Effector memory CD8-positive, alpha-beta T cell (primary cell): ENCODE results near the gene NR1I3.

Source experiments
- ATAC-seq: fragments of 150-1000 bp; cut with Tn5 transposase; replicated peaks from 2 replicates; pipeline ENCODE4 v1.10.0; 2021; ENCODE audit warnings: mild to moderate bottlenecking, moderate library complexity
- DNase-seq, 3 experiments: peaks; one replicate each; pipeline ENCODE4 v3.0.0; 2021
- H3K27ac Mint-ChIP-seq, 2 donors: one replicate each; pipeline ENCODE4 v1.8.0; 2022; ENCODE audit warnings: mild to moderate bottlenecking in 2 of 2, mixed read lengths in 2 of 2, moderate library complexity in 2 of 2
- H3K27me3 Mint-ChIP-seq, 2 donors: one replicate each; pipeline ENCODE4 v1.8.0; 2022; ENCODE audit warnings: mixed read lengths in 2 of 2
- H3K36me3 Mint-ChIP-seq: one replicate; pipeline ENCODE4 v1.8.0; 2022; ENCODE audit warnings: mild to moderate bottlenecking, moderate library complexity, mixed read lengths; ENCODE audit not compliant: insufficient read depth
- H3K4me1 Mint-ChIP-seq, 2 donors: one replicate each; pipeline ENCODE4 v1.8.0; 2022; ENCODE audit warnings: low read depth in 2 of 2, mixed read lengths in 2 of 2
- H3K4me3 Mint-ChIP-seq, 2 donors: one replicate each; pipeline ENCODE4 v1.8.0; 2022; ENCODE audit warnings: mild to moderate bottlenecking in 2 of 2, mixed read lengths in 2 of 2, moderate library complexity in 2 of 2
- H3K9me3 Mint-ChIP-seq, 2 donors: one replicate each; pipeline ENCODE4 v1.8.0; 2022; ENCODE audit warnings: mixed read lengths in 2 of 2

The NR1I3 gene

DNA sequence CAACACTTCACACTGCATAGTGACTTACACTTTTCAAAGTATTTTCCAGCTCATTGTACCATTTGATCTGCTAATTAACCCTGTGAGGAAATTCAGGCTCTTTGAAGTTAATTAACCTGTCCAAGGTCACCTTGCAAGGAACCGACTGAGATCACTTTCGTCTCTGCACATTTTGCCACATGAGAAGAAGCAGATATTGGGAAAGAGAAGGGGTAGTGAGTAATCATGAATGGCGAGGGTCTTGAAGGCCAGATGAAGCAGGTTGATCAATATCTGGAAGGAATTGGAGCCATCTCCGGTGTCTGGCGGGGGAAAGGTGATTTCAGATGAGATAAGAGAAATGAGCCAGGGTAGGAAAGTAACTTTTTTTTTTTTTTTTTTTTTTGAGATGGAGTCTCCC lies 18.0 kb downstream of the NR1I3 start:
- ATAC-seq: no peak
- no peak for DNase-seq
- Mint-ChIP-seq H3K27me3 (peaks cover 0 to 10% of the 10 kb centered on the region in 2 donors), H3K4me3 (no peak overlapping the region), H3K4me1 (peaks cover 17 to 32% of the 10 kb centered on the region in 2 donors), H3K27ac (no peak overlapping the region), H3K9me3 (no peaks in the 10 kb centered on the region), H3K36me3 (no peaks in the 10 kb centered on the region)

DNA sequence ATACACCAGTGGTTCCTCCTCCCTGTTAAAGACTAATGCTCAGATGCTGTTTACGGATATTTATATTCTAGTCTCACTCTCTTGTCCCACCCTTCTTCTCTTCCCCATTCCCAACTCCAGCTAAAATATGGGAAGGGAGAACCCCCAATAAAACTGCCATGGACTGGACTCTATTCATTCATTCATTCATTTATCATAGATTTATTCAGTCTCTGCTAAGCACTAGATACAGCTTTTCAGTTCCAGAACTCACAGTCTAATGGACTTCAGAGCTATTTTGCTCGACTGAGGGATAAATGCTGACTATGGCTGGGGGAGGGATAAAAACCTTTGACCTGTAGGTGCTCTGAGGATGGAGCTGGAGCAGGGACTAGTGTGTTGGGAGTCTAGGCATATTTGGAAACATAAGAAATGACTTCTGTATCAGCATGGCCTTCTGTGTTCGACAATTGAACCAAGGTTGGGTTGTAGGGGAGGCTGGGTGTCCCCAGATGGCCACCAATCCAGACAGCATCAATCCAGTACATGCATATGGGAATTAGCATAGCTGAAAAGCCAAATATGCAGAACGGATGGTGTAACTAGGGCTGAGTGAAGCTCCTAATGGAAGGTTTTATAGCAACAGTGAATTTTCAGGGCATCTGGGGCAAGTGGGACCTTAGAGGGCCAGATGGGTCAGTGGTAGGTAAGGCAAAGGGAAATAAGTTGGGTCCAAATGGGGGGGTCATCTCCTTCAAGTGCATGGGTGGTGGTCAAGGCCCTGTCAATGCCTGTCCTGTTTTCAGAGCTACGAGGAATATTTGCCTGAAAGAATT lies 18.7 kb downstream of the NR1I3 start:
- ATAC-seq (no peak), DNase-seq (no peak)
- H3K27ac Mint-ChIP-seq: peak overlapping the region in 1 of 2 donors; percentile 79
- H3K4me1 Mint-ChIP-seq: peaks cover 18 to 32% of the 10 kb centered on the region in 2 donors
- peaks cover 0 to 10% of the 10 kb centered on the region in 2 donors for H3K27me3 Mint-ChIP-seq
- H3K36me3 Mint-ChIP-seq: peaks cover 6% of the 10 kb centered on the region
- no peak overlapping the region for H3K4me3 Mint-ChIP-seq
- H3K9me3 Mint-ChIP-seq: no peaks in the 10 kb centered on the region

DNA sequence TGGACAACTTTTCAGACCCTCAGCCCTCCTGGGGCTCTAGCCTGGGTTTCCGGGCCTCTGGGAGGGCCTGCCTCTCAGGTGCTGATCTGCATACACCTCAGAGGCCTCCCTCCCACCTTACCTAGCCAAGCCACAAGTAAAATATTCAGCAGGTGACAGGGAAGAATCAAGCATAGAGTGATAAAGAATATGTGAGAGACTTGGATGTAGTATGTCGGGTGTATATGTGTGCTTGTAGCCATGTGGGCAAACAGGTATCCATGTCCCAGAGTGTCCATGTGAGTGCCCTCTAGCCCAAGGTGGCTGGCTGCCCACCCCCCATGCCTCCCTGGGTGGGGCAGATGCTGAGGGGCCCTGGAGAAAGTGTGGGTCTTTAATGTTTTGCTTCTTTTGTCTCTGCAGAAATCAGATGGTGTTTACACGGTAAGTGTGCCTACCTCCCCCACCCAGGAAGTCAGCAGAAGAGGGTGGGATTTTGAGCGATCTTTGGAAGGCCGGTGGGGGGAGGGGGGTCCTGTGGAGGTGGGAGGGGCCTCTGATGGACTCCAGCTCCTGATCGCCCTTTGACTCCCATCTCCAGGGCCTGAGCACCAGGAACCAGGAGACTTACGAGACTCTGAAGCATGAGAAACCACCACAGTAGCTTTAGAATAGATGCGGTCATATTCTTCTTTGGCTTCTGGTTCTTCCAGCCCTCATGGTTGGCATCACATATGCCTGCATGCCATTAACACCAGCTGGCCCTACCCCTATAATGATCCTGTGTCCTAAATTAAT lies 19.5 kb downstream of the NR1I3 start:
- H3K4me3 Mint-ChIP-seq: no peak overlapping the region
- H3K9me3 Mint-ChIP-seq: no peaks in the 10 kb centered on the region
- H3K27me3 Mint-ChIP-seq: peaks cover 0 to 10% of the 10 kb centered on the region in 2 donors
- peak overlapping the region; percentile 79 to 80 for H3K27ac Mint-ChIP-seq
- H3K4me1 Mint-ChIP-seq: peaks cover 18 to 27% of the 10 kb centered on the region in 2 donors
- ATAC-seq (no peak), DNase-seq (no peak)
- peaks cover 14% of the 10 kb centered on the region for H3K36me3 Mint-ChIP-seq

DNA sequence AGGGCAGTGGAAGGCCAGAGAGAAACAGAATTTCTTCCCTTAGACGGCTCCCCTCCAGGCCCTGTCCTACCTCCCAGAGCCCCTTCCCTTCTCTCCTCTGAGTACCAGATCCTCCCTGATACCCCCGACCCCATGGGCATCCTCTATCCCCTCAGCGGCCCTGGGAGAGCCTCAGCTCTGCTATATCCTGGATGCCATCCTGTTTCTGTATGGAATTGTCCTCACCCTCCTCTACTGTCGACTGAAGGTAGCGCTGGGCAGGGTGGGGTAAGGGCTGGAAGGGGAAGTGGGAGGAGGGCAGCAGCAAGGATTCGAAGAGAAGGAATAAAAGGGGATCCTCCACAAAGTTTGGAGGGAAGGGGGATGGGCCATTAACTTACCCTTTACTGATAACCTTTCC lies 20.2 kb downstream of the NR1I3 start:
- ATAC-seq: no peak
- H3K4me3 Mint-ChIP-seq: no peak overlapping the region
- peaks cover 20% of the 10 kb centered on the region for H3K36me3 Mint-ChIP-seq

DNA sequence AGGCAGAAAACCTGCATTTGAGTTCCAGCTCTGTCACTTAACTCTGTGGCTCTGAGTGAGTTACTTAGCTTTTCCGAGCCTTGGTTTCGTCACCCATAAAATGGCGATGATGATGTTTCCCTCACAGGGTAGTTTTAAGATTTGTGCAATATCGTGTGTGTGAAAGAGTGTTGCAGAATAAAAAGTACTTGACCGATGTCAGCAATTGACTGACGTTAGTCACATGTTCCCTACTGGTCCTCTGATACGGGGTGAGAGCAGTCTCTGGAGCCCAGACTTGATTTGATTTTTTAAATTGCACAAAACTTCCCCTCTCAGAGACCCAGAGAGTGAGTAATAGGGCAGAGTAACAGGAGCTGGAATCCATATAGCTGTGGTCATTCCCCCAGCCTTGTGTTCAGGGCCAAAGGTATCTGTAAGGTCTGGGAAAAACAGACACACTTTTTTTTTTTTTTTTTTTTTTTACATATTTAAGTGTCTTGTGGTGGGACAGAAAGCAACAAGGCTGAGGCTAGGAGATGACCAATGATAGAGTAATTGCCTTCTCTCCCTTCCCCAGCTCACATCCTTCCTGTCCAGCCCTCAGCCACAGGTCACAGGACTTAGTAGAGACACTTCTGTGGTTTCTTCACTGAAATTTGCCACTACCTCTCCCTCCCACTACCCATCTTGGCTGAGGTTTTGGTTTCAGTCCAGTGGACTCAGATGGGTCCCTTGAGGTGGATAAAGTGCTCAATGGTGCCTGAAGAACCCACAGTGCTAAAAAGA lies 20.9 kb downstream of the NR1I3 start:
- H3K27ac Mint-ChIP-seq: peak overlapping the region; percentile 79 to 91
- peaks cover 27% of the 10 kb centered on the region for H3K36me3 Mint-ChIP-seq
- peak overlapping the region in 1 of 2 donors; percentile 55 for H3K4me3 Mint-ChIP-seq
- ATAC-seq (peak; percentile 62), DNase-seq (no peak)
- H3K9me3 Mint-ChIP-seq: no peaks in the 10 kb centered on the region
- peaks cover 18 to 27% of the 10 kb centered on the region in 2 donors for H3K4me1 Mint-ChIP-seq
- H3K27me3 Mint-ChIP-seq: peaks cover 0 to 5% of the 10 kb centered on the region in 2 donors

More for the DNA sequence above, 20.2 kb downstream of the NR1I3 start:
- H3K27me3 Mint-ChIP-seq: peaks cover 0 to 10% of the 10 kb centered on the region in 2 donors
- H3K4me1 Mint-ChIP-seq: peaks cover 18 to 27% of the 10 kb centered on the region in 2 donors
- peak overlapping the region; percentile 79 to 80 for H3K27ac Mint-ChIP-seq
- H3K9me3 Mint-ChIP-seq: no peaks in the 10 kb centered on the region
- DNase-seq: no peak

DNA sequence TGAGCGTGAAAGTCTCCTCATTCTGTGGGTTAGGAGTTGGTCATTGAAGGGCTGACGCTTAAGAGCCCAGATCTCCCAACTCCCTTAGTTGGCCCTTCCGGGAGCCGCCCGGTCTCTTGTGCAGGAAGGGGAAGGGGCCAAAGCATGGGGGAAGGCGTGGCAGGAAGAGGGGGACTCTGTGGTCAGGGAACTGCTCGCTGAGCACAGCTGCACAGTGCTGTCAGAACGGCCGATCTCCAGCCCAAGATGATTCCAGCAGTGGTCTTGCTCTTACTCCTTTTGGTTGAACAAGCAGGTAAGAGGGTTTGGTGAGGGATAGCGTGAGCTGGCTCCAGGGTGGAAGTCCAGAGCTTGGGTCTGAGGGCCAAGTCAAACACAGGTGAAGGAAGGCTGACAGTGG lies 22.9 kb downstream of the NR1I3 start, which contains the start of gene FCER1G:
TSS of gene FCER1G (plus strand) at position 220 of the 400 bp plus-strand sequence. CDS start at position 247, 27 bp downstream.
- H3K36me3 Mint-ChIP-seq: peaks cover 46% of the 10 kb centered on the region
- H3K9me3 Mint-ChIP-seq: no peaks in the 10 kb centered on the region
- ATAC-seq: peak; percentile 19
- no peaks in the 10 kb centered on the region for H3K27me3 Mint-ChIP-seq
- H3K4me3 Mint-ChIP-seq: peak within 1 kb of the TSS; percentile 27 to 36
- H3K27ac Mint-ChIP-seq: peak within 1 kb of the TSS; percentile 51 to 79
- H3K4me1 Mint-ChIP-seq: peaks cover 19 to 29% of the 10 kb centered on the region in 2 donors
- no peak for DNase-seq

DNA sequence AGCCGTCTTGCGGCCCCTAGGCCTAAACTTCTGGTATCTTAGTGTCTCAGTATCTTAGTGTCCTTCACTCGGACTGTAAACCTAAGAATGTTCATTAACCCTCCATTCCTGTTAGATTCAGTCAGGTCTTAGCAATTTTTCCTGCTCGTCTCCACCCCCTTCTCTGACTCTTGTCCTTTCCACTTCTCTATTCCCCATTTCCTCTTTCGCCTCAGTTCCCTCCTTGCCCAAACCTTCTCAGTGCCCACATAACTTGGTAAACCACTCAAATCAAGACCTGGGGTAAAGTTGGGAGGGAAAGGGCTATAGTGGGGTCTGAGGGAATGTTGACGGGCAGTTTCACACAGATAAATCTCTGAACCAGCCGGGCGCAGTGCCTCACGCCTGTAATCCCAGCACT lies 23.6 kb downstream of the NR1I3 start:
- Mint-ChIP-seq H3K36me3 (peaks cover 53% of the 10 kb centered on the region), H3K27ac (no peak overlapping the region), H3K4me3 (no peak overlapping the region), H3K27me3 (no peaks in the 10 kb centered on the region), H3K4me1 (peaks cover 25 to 36% of the 10 kb centered on the region in 2 donors), H3K9me3 (no peaks in the 10 kb centered on the region)
- no peak for DNase-seq
- ATAC-seq: no peak

DNA sequence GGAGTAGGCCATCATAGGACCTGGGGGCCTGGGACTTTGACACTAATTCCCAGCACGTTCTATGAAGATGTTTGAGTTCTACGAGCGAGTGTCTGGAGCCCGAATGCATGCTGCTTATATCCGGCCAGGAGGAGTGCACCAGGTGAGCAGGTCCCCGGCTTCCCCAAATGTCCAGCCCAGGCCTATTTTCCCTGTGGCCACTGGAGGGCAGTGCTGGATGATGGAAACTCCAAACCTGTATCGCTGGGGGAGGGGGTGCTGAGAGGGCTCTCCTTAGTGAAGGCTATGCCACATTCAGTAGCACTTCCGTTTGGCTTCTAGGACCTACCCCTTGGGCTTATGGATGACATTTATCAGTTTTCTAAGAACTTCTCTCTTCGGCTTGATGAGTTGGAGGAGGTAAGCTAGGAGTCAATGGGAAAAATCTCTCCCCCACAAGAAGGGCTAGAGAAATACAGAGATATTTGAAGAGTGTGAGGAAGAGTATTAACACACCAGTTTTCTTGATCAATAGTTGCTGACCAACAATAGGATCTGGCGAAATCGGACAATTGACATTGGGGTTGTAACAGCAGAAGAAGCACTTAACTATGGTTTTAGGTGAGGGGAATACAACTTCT lies 28.1 kb downstream of the NR1I3 start:
- no peaks in the 10 kb centered on the region for H3K9me3 Mint-ChIP-seq
- DNase-seq: peak; percentile 62 to 68 (median 63)
- peak; percentile 90 for ATAC-seq
- H3K27ac Mint-ChIP-seq: peak overlapping the region; percentile 7 to 50
- peaks cover 21 to 26% of the 10 kb centered on the region in 2 donors for H3K4me1 Mint-ChIP-seq
- peaks cover 80% of the 10 kb centered on the region for H3K36me3 Mint-ChIP-seq
- H3K27me3 Mint-ChIP-seq: no peaks in the 10 kb centered on the region
- H3K4me3 Mint-ChIP-seq: no peak overlapping the region

DNA sequence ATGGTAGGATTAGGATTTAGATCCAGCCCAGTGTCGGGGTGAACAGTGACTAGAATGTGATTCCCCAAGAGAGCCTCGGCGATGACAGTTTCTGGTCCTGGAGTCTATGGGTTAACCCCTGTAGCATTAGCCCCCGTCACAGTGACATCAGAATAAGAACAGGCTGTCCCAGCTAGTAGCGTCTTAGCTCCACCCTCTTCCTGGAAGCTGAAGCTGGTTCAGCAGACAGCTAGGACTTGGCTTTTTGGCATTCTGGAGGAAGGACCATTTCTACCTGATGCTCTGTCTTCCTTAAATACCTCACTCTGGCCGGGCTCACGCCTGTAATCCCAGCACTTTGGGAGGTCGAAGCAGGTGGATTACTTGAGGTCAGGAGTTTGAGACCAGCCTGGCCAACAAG lies 30.8 kb downstream of the NR1I3 start:
- Mint-ChIP-seq H3K27me3 (no peaks in the 10 kb centered on the region), H3K27ac (no peak overlapping the region), H3K4me1 (peaks cover 32 to 38% of the 10 kb centered on the region in 2 donors), H3K4me3 (no peak overlapping the region), H3K9me3 (no peaks in the 10 kb centered on the region), H3K36me3 (peaks cover 68% of the 10 kb centered on the region)
- DNase-seq (no peak), ATAC-seq (no peak)

DNA sequence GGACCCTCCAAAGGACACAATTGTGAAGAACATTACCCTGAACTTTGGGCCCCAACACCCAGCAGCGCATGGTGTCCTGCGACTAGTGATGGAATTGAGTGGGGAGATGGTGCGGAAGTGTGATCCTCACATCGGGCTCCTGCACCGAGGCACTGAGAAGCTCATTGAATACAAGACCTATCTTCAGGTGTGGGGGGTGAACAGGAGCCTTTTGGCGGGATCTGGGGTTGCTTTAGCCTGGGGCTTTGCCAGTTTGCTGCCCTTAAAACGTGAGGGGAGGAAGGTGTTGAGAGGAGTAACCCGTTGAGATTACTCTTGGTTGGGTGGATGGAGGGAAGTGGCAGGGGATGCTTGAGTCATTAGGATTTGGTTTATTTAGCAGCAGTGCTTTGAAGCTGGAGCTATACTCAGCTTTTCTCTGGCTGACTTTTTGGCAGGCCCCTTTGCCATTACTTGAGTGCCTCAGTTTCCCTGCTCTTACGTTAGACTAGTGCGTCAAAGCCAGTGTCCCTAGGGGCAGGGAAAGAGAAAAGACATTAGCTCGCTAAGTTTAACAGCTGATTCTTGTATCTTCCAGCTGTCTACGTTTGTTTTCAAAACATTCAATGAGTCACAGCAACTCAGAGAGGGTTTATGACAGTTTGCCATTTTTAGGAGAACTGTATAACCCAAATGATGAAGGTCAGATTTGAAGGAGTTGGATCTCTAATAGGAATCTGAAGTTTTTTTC lies 31.4 kb downstream of the NR1I3 start:
- Mint-ChIP-seq H3K36me3 (peaks cover 68% of the 10 kb centered on the region), H3K27me3 (no peaks in the 10 kb centered on the region), H3K9me3 (no peaks in the 10 kb centered on the region), H3K4me3 (no peak overlapping the region), H3K4me1 (peaks cover 35 to 41% of the 10 kb centered on the region in 2 donors), H3K27ac (no peak overlapping the region)
- ATAC-seq (no peak), DNase-seq (no peak)

DNA sequence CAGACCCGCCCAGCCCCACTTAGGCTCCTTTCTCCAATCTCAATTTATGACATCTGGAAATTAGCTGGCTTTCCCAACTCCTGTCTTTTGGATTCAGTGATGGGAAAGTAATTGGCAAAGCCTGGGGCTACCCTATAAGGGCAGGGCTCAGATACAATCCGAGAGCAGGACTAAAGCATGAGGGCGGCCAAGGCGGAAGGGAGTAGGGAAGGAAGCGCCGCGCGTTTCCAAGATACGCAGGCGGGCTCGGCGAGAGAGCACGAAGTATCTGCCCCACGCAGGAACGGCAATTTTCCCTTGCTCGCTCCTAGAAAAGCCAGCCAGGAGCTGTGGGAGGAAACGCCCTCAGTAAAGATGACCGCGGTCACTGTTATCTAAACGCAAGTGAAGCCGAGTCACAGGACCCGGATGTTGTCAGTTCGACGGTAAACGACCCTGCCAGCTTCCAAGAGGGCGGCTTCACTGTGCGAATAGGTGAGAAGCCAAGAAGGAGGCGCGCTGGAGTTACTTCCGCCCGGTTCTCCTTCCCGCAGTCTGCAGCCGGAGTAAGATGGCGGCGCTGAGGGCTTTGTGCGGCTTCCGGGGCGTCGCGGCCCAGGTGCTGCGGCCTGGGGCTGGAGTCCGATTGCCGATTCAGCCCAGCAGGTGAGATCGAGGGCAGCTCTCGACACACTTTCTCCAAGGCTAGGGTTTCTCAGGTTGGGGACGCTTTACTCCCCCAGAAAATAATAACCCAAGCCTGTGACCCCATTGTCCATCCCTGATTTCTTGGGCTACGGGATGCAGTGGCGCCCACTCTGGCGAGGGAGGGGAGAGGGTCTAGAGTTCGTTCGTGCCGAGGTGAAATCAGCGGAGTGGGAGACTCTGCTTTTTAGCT lies 35.9 kb downstream of the NR1I3 start, which contains the start of gene NDUFS2:
TSS of gene NDUFS2 (plus strand) at position 532 of the 877 bp plus-strand sequence. CDS start at position 551, 19 bp downstream.
- H3K4me3 Mint-ChIP-seq: peak within 1 kb of the TSS; percentile 91 to 95
- no peaks in the 10 kb centered on the region for H3K9me3 Mint-ChIP-seq
- no peaks in the 10 kb centered on the region for H3K27me3 Mint-ChIP-seq
- DNase-seq: peak; percentile 91 to 93 (median 92)
- ATAC-seq: peak; percentile 99
- peaks cover 37% of the 10 kb centered on the region for H3K36me3 Mint-ChIP-seq
- peak within 1 kb of the TSS; percentile 96 for H3K27ac Mint-ChIP-seq
- H3K4me1 Mint-ChIP-seq: peaks cover 44 to 51% of the 10 kb centered on the region in 2 donors
